ENCODE measurements around the gene EXT2.
A peak's percentile ranks its signal among the peaks of the same experiment; 100 is the strongest.

EXT2 gene

GRCh38 chr11:44095506-44096359, at the start of gene EXT2:
EXT2 (plus strand) TSS chr11:44095678; CDS start chr11:44107713, 12,035 bp downstream.
- peak; percentile 91 for DNase-seq (ENCODE audit: low spot score)

- DNase-seq (ENCODE audit: low spot score): no peak
These were observed 49.3 kb upstream of the EXT2 start for GRCh38 chr11:44046182-44046581.

GRCh38 chr11:44047298-44047697, 48.2 kb upstream of the EXT2 start:
- DNase-seq (ENCODE audit: low spot score): no peak

- DNase-seq (ENCODE audit: low spot score): peak; percentile 13
These were observed 47.5 kb upstream of the EXT2 start, which contains the start of gene ACCSL for GRCh38 chr11:44047931-44048431. ACCSL (plus strand) TSS chr11:44047981; CDS start chr11:44048037, 56 bp downstream.

- no peak for DNase-seq (ENCODE audit: low spot score)
These were observed 45.6 kb upstream of the EXT2 start for GRCh38 chr11:44049832-44050231.

- DNase-seq (ENCODE audit: low spot score): no peak
These were observed 44.3 kb upstream of the EXT2 start for GRCh38 chr11:44051171-44051570.

GRCh38 chr11:44057340-44057739, 38.1 kb upstream of the EXT2 start:
- DNase-seq (ENCODE audit: low spot score): no peak

GRCh38 chr11:44058275-44058674, 37.2 kb upstream of the EXT2 start:
- DNase-seq (ENCODE audit: low spot score): no peak

GRCh38 chr11:44065161-44065661, 30.3 kb upstream of the EXT2 start:
- no peak for DNase-seq (ENCODE audit: low spot score)

- DNase-seq (ENCODE audit: low spot score): peak; percentile 93
These were observed 29.4 kb upstream of the EXT2 start, which contains the start of gene ACCS for GRCh38 chr11:44065841-44066731. ACCS (plus strand) TSS chr11:44066270; CDS start chr11:44067628, 1,358 bp downstream.

GRCh38 chr11:44066732-44067141, 28.7 kb upstream of the EXT2 start:
- peak; percentile 8 for DNase-seq (ENCODE audit: low spot score)

GRCh38 chr11:44067266-44067665, 28.2 kb upstream of the EXT2 start:
- DNase-seq (ENCODE audit: low spot score): no peak

GRCh38 chr11:44068180-44068579, 27.3 kb upstream of the EXT2 start:
- DNase-seq (ENCODE audit: low spot score): no peak

- no peak for DNase-seq (ENCODE audit: low spot score)
These were observed 24.3 kb upstream of the EXT2 start for GRCh38 chr11:44071157-44071556.

GRCh38 chr11:44072757-44073658, 22.5 kb upstream of the EXT2 start:
- DNase-seq (ENCODE audit: low spot score): no peak

- no peak for DNase-seq (ENCODE audit: low spot score)
These were observed 16.7 kb upstream of the EXT2 start for GRCh38 chr11:44078794-44079193.

GRCh38 chr11:44079376-44079775, 16.1 kb upstream of the EXT2 start:
- no peak for DNase-seq (ENCODE audit: low spot score)

- no peak for DNase-seq (ENCODE audit: low spot score)
These were observed 14.5 kb upstream of the EXT2 start for GRCh38 chr11:44080951-44081350.

- DNase-seq (ENCODE audit: low spot score): no peak
These were observed 12.8 kb upstream of the EXT2 start for GRCh38 chr11:44082645-44083044.

GRCh38 chr11:44083433-44083832, 12.0 kb upstream of the EXT2 start:
- no peak for DNase-seq (ENCODE audit: low spot score)

GRCh38 chr11:44083906-44084305, 11.6 kb upstream of the EXT2 start:
- no peak for DNase-seq (ENCODE audit: low spot score)
